Measurements from ENCODE around the gene RMDN2.

Gene RMDN2

GRCh38 chr2:37971971-37972370, 46.9 kb downstream of the RMDN2 start:
- DNase-seq (ENCODE audit: extremely low read depth, low read depth) = no peak
- no peak for TF ChIP-seq CTCF (IDR thresholded peaks at IDR 0.05; ENCODE audit: low read depth, low read length)

GRCh38 chr2:37973615-37974353, 48.7 kb downstream of the RMDN2 start:
- TF ChIP-seq CTCF (IDR thresholded peaks at IDR 0.05; ENCODE audit: low read depth, low read length) = no peak
- no peak for DNase-seq (ENCODE audit: extremely low read depth, low read depth)

GRCh38 chr2:37975808-37976207, 50.7 kb downstream of the RMDN2 start:
- no peak for DNase-seq (ENCODE audit: extremely low read depth, low read depth)
- no peak for TF ChIP-seq CTCF (IDR thresholded peaks at IDR 0.05; ENCODE audit: low read depth, low read length)

GRCh38 chr2:37976411-37976810, 51.3 kb downstream of the RMDN2 start:
- no peak for TF ChIP-seq CTCF (IDR thresholded peaks at IDR 0.05; ENCODE audit: low read depth, low read length)
- no peak for DNase-seq (ENCODE audit: extremely low read depth, low read depth)

- peak; percentile 20 for DNase-seq (ENCODE audit: extremely low read depth, low read depth)
- peak; percentile 76 for TF ChIP-seq CTCF (IDR thresholded peaks at IDR 0.05; ENCODE audit: low read depth, low read length)
Observed at GRCh38 chr2:37982147-37982582, 57.1 kb downstream of the RMDN2 start.

GRCh38 chr2:37982847-37983246, 57.8 kb downstream of the RMDN2 start:
- no peak for DNase-seq (ENCODE audit: extremely low read depth, low read depth)
- no peak for TF ChIP-seq CTCF (IDR thresholded peaks at IDR 0.05; ENCODE audit: low read depth, low read length)

- DNase-seq (ENCODE audit: extremely low read depth, low read depth) = no peak
- TF ChIP-seq CTCF (IDR thresholded peaks at IDR 0.05; ENCODE audit: low read depth, low read length) = no peak
Observed at GRCh38 chr2:37983719-37984118, 58.6 kb downstream of the RMDN2 start.
